Activated T-helper 1 cell treated with anti-CD3 and anti-CD28 coated beads, Interleukin-2, amount 50 U/mL, for 16 hours (primary cell): ENCODE results near the gene FBXL14.
"Not testable (repeated sequence)": the region's sequence is repeated elsewhere in the genome, so short reads cannot be mapped to it uniquely, and the experiment has no call there.

Source experiments
- DNase-seq, 2 donors: peaks; one replicate each; pipeline ENCODE4 v3.0.0-alpha.2; 2020; ENCODE audit warnings: low read depth in 1 of 2, low spot score in 1 of 2

Gene FBXL14

GRCh38 chr12:1620092-1620491 lies 25.7 kb upstream of the FBXL14 start:
- no peak for DNase-seq

- no peak for DNase-seq
Measured at GRCh38 chr12:1619587-1619986, 25.2 kb upstream of the FBXL14 start.

- DNase-seq: no peak
Measured at GRCh38 chr12:1619159-1619558, 24.8 kb upstream of the FBXL14 start.

- DNase-seq: no peak
Measured at GRCh38 chr12:1618489-1618888, 24.1 kb upstream of the FBXL14 start.

- no peak for DNase-seq
Measured at GRCh38 chr12:1616233-1617066, 22.1 kb upstream of the FBXL14 start.

GRCh38 chr12:1614360-1614759 lies 20.0 kb upstream of the FBXL14 start:
- DNase-seq: no peak

GRCh38 chr12:1613860-1614259 lies 19.5 kb upstream of the FBXL14 start:
- no peak for DNase-seq

GRCh38 chr12:1611803-1612572 lies 17.6 kb upstream of the FBXL14 start:
- no peak for DNase-seq

GRCh38 chr12:1610072-1610643 lies 15.8 kb upstream of the FBXL14 start:
- DNase-seq: no peak

GRCh38 chr12:1608713-1609119 lies 14.3 kb upstream of the FBXL14 start:
- DNase-seq: no peak

- DNase-seq: no peak
Measured at GRCh38 chr12:1607940-1608712, 13.7 kb upstream of the FBXL14 start.

- peak; percentile 31 to 44 for DNase-seq
Measured at GRCh38 chr12:1606021-1606622, 11.7 kb upstream of the FBXL14 start.

GRCh38 chr12:1605129-1606020 lies 11.0 kb upstream of the FBXL14 start:
- no peak for DNase-seq

- DNase-seq: no peak
Measured at GRCh38 chr12:1604464-1604863, 10.1 kb upstream of the FBXL14 start.

- DNase-seq: no peak
Measured at GRCh38 chr12:1603269-1603993, 9.1 kb upstream of the FBXL14 start.

GRCh38 chr12:1602706-1603105 lies 8.3 kb upstream of the FBXL14 start:
- DNase-seq: not testable (repeated sequence)

GRCh38 chr12:1598757-1599156 lies 4.4 kb upstream of the FBXL14 start:
- no peak for DNase-seq

GRCh38 chr12:1595690-1596347 lies 1.4 kb upstream of the FBXL14 start:
- no peak for DNase-seq
